Ovary (tissue), 9 donors: ENCODE data around the gene ACR. TPM values are rescaled to one million over a fixed set of nuclear protein-coding genes. Genes with fewer than 3 reads are reported as not detected.

Source experiments
- DNase-seq, 5 donors: peaks; one replicate each; pipeline ENCODE4 v3.0.0-alpha.2; 2019 to 2020
- H3K27ac ChIP-seq, 2 donors: fragments of 200-600 bp; one replicate each; pipeline versions ENCODE4 v1.5.1 to v1.8.0; 2019 to 2022
- H3K27me3 ChIP-seq: fragments of 200-600 bp; one replicate; pipeline ENCODE4 v1.8.0; 2022
- H3K36me3 ChIP-seq: fragments of 200-600 bp; sonication (generic); one replicate; pipeline ENCODE4 v1.5.1; 2019
- H3K4me1 ChIP-seq: one replicate; pipeline ENCODE4 v1.8.1; 2013; ENCODE audit warnings: mild to moderate bottlenecking, moderate library complexity; ENCODE audit not compliant: insufficient read depth
- H3K4me3 ChIP-seq: fragments of 200-600 bp; sonication (generic); one replicate; pipeline ENCODE4 v1.5.1; 2017
- H3K9me3 ChIP-seq, 2 donors: fragments of 200-600 bp in 1 of 2; sonication (generic) in 1 of 2; one replicate each; pipeline versions ENCODE4 v1.5.1 to v1.8.1; 2013 to 2019; ENCODE audit warnings: mild to moderate bottlenecking in 1 of 2, moderate library complexity in 1 of 2
- CTCF ChIP-seq, 3 donors: fragments of 450-650 bp in 2 of 3; fragments of 200-600 bp in 1 of 3; IDR thresholded peaks; one replicate each; pipeline versions ENCODE4 v1.5.1 to v1.8.0; 2016 to 2022; ENCODE audit warnings: antibody characterized with exemption in 3 of 3, mild to moderate bottlenecking in 1 of 3
- EP300 ChIP-seq: sonication (generic); formaldehyde crosslinking; IDR thresholded peaks from one replicate; pipeline ENCODE4 v1.6.1; 2017; ENCODE audit warnings: antibody characterized with exemption
- POLR2A ChIP-seq: fragments of 450-650 bp; IDR thresholded peaks from one replicate; pipeline ENCODE4 v1.6.1; 2017; ENCODE audit warnings: antibody characterized with exemption, mild to moderate bottlenecking, moderate library complexity
- WGBS, 3 donors: extraction: QIAGEN DNeasy Blood & Tissue Kit in 1 of 3; methylation state at CpG; one replicate each; pipeline versions ENCODE4 v1.1.5 to v1.1.7; 2013 to 2017; 5-methylcytosine and 5-hydroxymethylcytosine counted together
- intact Hi-C, 4 donors: fragments of 100-400 bp; cut with DNase I; formaldehyde crosslinking; loops; one replicate each; pipeline versions ENCODE4 v1.11.0 to v1.15.1; 2022 to 2023
- polyA plus RNA-seq, 2 donors: library from polyadenylated mRNA; stranded (reverse); fragments of 200-250 nt in 1 of 2; fragments of 350-450 nt in 1 of 2; fragmentation: Illumina TruSeq in 1 of 2; extraction: RNeasy Lipid Tissue Mini Kit (QIAGEN cat#74804) in 1 of 2; gene quantifications; one replicate each; pipeline ENCODE4 v1.2.3, GENCODE V29; 2013 to 2014
- total RNA-seq, 7 donors: library from RNA; depleted of rRNA in 2 of 7; stranded (reverse); fragments of >200 nt in 2 of 7; fragmentation: NEBNext Ultra II Directional in 3 of 7; extraction: Animal tissue kit (Norgen Biotek cat#: 25700) in 3 of 7; gene quantifications; one replicate each; pipeline versions ENCODE4 v1.1.0 to v1.2.4, GENCODE V29; 2016 to 2023
- donor health status: DM: no; HTN: no; CAD: no; lungs with moderate emphysema.
- donor health status: DM: no; HTN: no; CAD: no.
- donor health status: Bipolar disorder and iron deficiency.
- donor health status: DM: yes; HTN: yes; CAD: no.
- donor health status: DM: no; HTN: no; CAD: no.
- donor health status: DM: yes; HTN: yes; CAD: no.

ACR gene
- total and polyA plus RNA-seq, 9 donors = 0.25 to 1.3 (median 0.33) TPM; not detected in 4

GRCh38 chr22:50710221-50710620 lies 27.8 kb upstream of the ACR start:
- H3K27ac ChIP-seq = no peak overlapping the region
- no peaks in the 10 kb centered on the region for H3K4me1 ChIP-seq
- intact Hi-C loops = no loop called here
- no peaks in the 10 kb centered on the region for H3K36me3 ChIP-seq
- H3K27me3 ChIP-seq = no peaks in the 10 kb centered on the region
- TF ChIP-seq CTCF (IDR thresholded peaks at IDR 0.05) (no peak), EP300 (no peak), POLR2A (no peak)
- H3K4me3 ChIP-seq = no peak overlapping the region
- no peak for DNase-seq
- H3K9me3 ChIP-seq = no peaks in the 10 kb centered on the region
- WGBS, 3 donors = 72 to 81% (median 74%) methylated on average over 6 of the region's 6 CpGs

- no peaks in the 10 kb centered on the region for H3K27me3 ChIP-seq
- TF ChIP-seq EP300 (no peak), CTCF (IDR thresholded peaks at IDR 0.05) (no peak)
- H3K9me3 ChIP-seq = no peaks in the 10 kb centered on the region
- H3K27ac ChIP-seq = no peak overlapping the region
- WGBS, 3 donors = 93 to 96% (median 94%) methylated on average over 38 of the region's 38 CpGs
- intact Hi-C loops = no loop called here
- H3K4me3 ChIP-seq = no peak overlapping the region
- H3K4me1 ChIP-seq = no peaks in the 10 kb centered on the region
- no peak for DNase-seq
- H3K36me3 ChIP-seq = no peaks in the 10 kb centered on the region
Observed at GRCh38 chr22:50710886-50711285, 27.1 kb upstream of the ACR start.

GRCh38 chr22:50711446-50712340 lies 26.3 kb upstream of the ACR start:
- no peak overlapping the region for H3K27ac ChIP-seq
- TF ChIP-seq CTCF (IDR thresholded peaks at IDR 0.05) = no peak
- no peak for TF ChIP-seq EP300
- no peak for TF ChIP-seq POLR2A
- intact Hi-C loops = no loop called here
- H3K4me3 ChIP-seq = no peak overlapping the region
- no peak for DNase-seq
- WGBS, 3 donors = 73 to 80% (median 76%) methylated on average over 16 of the region's 16 CpGs
- H3K27me3 ChIP-seq = no peaks in the 10 kb centered on the region
- H3K36me3 ChIP-seq = no peaks in the 10 kb centered on the region
- H3K9me3 ChIP-seq = no peaks in the 10 kb centered on the region
- H3K4me1 ChIP-seq = no peaks in the 10 kb centered on the region

- no peak overlapping the region for H3K27ac ChIP-seq
- no peak for DNase-seq
- no peaks in the 10 kb centered on the region for H3K4me1 ChIP-seq
- WGBS, 3 donors = 73 to 76% (median 75%) methylated on average over 9 of the region's 9 CpGs
- no peaks in the 10 kb centered on the region for H3K36me3 ChIP-seq
- no peaks in the 10 kb centered on the region for H3K9me3 ChIP-seq
- no peak overlapping the region for H3K4me3 ChIP-seq
- no peaks in the 10 kb centered on the region for H3K27me3 ChIP-seq
- TF ChIP-seq CTCF (IDR thresholded peaks at IDR 0.05) (no peak), POLR2A (no peak), EP300 (no peak)
- intact Hi-C loops = no loop called here
Observed at GRCh38 chr22:50712341-50713007, 25.5 kb upstream of the ACR start.
